GM04503 (cell line): ENCODE results near the gene TDRD10.

Experiments used
- DNase-seq: peaks from one replicate; pipeline ENCODE4 v3.0.0-alpha.2; 2012; ENCODE audit warnings: low read depth

Gene TDRD10

GRCh38 chr1:154502066-154502743 is at the start of gene TDRD10, which contains the start of gene SHE:
TDRD10 (plus strand) TSS chr1:154502219; CDS start chr1:154506904, 4,685 bp downstream.
SHE (minus strand) TSS chr1:154502412; CDS start chr1:154502026, 386 bp downstream.
- DNase-seq: no peak

DNA sequence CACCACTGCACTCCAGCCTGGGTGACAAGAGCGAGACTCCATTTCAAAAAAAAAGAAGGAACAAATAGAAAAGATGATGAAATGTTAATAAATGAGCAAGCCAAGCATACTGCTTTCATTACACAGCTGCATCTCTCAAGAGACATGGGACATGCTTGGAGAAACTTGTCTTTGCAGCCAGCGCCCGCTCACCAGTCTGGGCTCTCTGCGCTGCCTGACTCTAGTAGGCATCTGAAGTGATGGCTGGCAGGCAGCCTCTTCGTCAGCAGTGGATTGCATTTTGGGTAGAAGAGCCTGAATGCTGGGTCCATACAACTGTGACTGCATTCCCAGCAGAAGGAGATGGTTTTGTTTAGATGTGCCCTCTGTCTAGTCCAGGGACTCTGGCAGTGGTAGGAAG is 48.9 kb upstream of the TDRD10 start:
- no peak for DNase-seq

GRCh38 chr1:154453574-154454352 is 48.3 kb upstream of the TDRD10 start:
- peak; percentile 58 for DNase-seq

GRCh38 chr1:154454386-154455120 is 47.5 kb upstream of the TDRD10 start:
- no peak for DNase-seq

DNA sequence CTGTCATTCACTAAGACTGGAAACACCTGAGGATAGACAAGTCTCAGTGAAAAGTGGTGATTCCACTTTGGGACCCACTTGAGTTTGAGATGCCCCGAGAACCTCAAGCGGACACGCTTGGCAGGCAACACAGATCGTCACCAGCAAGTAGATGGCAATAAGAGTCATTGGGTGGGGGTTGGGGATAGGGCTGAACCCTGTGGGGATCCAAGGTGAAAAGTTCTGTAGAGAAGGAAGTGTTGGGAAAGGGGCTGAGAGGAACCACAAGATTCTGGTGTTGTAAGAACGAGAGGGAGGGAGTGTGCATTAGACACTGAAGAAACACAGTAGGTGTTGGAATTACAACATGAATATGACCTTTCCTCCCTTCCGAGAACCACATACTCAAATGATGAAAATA is 45.4 kb upstream of the TDRD10 start:
- DNase-seq: no peak

DNA sequence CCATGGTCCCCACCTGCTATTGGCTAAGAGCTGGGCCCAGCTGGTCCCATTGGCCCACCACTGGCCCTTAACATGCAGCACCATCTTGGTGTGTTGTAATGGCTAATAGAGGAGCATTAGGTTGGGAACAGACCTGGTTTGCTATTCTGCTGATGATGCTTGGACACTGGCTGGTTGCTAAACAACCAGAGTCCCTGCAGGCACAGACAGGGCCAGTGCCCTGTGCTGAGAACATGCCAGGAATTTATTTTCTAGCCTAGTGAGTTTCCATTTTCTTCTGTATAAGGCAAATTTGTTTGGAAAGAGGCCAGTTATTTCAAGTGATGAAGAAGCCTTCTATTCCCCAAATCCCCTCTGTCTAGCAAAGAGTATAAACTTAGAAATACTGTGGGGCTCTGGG is 42.9 kb upstream of the TDRD10 start:
- DNase-seq: no peak

DNA sequence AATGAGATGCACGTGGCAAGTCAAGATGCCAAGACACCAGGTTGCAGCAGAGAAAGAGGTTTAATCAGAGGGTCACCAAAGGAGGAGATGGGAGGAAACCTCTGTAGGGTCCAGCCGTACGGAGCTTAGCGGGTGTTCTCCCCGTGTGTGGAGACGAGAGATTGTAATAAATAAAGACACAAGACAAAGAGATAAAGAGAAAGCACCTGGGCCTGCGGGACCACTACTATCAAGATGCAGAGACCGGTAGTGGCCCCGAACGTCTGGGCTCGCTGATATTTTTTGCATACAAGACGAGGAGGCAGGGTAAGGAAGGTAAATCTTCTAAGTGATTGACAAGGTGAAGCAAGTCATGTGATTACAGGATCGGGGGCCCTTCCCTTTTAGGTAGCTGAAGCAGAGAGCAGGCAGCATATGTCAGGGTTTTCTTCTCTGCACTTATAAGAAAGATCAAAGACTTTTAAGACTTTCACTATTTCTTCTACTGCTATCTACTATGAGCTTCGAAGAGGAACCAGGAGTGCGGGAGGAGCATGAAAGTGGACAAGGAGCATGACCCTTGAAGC is 41.2 kb upstream of the TDRD10 start:
- no peak for DNase-seq

DNA sequence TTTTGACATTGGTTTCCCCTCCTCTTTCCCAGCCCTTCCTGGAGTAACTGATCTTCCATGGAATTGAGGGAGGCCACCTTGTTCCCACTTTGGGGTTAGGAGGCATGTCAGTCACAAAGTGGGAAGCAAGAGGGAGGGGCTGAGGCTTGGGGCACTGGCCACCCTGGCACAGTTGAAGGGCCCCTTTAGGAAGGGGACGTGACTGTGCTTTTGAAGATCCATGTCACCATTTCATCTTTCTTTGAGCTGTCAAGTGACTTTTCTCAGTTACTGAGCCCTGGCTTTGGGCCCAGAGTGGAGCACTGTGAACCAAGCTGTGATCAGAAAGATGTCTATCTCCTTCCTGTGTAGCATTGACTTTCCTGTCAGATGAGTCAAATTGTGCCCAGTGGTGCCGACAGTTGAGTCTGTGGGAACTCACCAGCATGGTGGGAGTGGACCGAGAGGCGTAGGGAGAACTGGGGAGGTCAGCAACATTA is 38.5 kb upstream of the TDRD10 start:
- DNase-seq: no peak

DNA sequence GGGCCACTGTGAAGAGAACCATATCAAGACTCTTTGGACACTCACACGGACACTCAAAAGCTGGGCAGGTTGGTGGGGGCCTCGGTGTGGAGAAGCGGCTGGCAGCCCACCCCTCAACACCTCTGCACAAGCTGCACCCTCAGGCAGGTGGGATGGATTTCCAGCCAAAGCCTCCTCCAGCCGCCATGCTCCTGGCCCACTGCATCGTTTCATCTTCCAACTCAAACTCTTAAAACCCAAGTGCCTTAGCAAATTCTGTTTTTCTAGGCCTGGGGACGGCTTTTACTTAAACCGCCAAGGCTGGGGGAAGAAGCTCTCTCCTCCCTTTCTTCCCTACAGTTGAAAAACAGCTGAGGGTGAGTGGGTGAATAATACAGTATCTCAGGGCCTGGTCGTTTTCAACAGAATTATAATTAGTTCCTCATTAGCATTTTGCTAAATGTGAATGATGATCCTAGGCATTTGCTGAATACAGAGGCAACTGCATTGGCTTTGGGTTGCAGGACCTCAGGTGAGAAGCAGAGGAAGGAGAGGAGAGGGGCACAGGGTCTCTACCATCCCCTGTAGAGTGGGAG is 36.3 kb upstream of the TDRD10 start:
- no peak for DNase-seq

- DNase-seq: no peak
Measured at GRCh38 chr1:154466206-154466605, 35.8 kb upstream of the TDRD10 start.

GRCh38 chr1:154466921-154467417 is 35.0 kb upstream of the TDRD10 start:
- no peak for DNase-seq

- DNase-seq: no peak
Measured at GRCh38 chr1:154467434-154468102, 34.5 kb upstream of the TDRD10 start.

DNA sequence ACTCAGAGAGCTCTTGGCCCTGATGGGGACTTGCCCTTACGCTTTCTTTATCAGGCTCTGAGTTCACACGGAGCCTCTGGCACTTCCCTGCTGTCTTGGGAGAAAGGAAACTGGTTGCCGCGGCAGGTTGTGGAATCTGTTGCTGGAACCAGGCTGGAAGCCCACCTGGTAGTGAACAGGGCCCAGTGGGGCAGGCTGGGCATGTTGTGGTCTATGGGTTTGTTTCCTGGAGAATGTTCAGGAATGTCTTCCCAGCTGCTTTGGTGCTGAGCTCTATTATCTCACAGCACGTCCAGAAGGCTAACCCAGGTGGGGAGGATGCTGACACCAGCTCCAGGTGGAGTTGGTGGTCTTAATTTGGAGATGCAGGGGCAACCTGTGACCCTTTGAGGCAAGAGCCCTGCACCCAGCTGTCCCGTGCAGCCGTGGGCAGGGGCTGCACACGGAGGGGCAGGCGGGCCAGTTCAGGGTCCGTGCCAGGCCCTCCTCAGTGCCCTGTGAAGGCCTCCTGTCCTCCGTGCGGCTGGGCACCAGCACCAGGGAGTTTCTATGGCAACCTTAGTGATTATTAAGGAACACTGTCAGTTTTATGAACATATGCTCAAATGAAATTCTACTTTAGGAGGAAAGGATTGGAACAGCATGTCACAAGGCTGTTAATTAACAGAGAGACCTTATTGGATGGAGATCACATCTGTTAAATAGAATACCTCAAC is 33.3 kb upstream of the TDRD10 start:
- DNase-seq: no peak

GRCh38 chr1:154469844-154470560 is 32.0 kb upstream of the TDRD10 start:
- DNase-seq: no peak

DNA sequence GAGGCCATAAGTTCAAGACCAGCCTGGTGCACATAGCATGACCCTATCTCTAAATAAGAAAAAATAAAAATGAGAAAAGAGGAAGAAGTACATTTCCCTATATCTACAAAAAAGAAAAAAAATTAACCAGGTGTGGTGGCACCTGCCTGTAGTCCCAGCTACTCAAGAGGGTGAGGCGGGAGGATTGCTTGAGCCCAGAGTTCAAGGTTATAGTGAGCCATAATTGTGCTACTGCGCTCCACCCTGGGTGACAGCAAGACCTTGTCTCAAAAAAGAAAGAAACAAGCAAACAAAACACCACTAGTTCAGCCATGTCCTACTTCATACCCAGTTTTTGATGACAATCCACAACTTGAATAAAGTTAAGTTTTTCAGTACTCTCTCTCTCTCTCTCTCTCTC is 30.7 kb upstream of the TDRD10 start:
- DNase-seq: no peak

DNA sequence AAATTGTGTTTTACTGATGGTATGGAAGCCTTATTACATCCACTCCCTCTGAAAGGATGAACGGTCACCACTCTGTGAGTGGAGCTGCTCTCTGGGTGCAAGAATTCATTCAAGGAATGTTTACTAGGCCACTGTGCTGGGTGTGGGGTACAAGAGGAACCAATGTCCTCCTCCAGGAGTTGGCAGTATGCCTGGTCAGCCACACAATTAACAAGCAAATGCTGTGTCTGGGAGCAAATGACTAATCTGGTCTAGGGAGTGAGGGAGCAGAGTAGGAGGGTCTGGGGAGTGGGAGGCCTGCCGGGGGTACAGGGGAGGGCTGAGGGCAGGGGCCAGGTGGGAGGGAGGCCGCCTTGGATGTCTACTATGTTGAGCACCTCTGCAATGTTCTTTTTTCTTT is 27.2 kb upstream of the TDRD10 start:
- DNase-seq: peak; percentile 86

DNA sequence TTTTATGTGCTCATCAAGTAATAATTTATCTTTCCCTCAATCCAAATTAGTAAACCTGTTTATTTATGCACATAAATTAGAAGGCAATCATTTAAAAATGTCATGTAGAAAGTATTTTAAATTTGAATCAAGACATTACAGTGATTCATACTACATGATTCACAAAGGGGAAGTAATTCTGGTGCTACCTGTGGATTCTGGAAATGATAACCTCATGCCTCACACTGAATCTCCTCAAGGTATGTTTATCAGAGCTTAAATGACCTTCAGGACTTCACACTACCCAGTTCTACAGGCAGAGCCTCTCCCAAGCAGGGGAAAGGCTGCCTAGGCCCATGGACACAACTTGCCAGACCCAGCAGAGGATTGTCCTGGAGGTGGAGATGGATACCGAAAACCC is 25.2 kb upstream of the TDRD10 start:
- no peak for DNase-seq

- DNase-seq: no peak
Measured at GRCh38 chr1:154478013-154478412, 24.0 kb upstream of the TDRD10 start.

DNA sequence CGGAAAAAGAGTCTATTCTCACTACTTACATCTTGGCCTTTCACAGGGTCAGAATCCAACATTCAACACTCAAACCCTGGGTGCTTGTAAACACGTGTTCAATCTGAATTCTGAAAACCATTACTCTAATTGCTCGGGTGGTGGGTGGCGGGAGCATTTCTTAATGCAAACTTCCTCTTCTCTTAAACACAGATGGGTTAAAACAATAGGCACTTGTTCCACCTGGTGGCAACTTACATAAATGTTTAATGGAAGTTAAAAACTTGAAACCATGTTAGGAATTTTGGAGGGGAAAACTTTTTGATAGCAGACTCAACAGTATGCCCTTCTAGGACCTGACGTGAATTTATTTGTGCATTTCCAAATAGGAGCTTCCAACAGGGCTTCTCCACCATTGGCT is 23.4 kb upstream of the TDRD10 start:
- no peak for DNase-seq
